ENCODE measurements around the gene CGNL1.

Gene CGNL1

DNA sequence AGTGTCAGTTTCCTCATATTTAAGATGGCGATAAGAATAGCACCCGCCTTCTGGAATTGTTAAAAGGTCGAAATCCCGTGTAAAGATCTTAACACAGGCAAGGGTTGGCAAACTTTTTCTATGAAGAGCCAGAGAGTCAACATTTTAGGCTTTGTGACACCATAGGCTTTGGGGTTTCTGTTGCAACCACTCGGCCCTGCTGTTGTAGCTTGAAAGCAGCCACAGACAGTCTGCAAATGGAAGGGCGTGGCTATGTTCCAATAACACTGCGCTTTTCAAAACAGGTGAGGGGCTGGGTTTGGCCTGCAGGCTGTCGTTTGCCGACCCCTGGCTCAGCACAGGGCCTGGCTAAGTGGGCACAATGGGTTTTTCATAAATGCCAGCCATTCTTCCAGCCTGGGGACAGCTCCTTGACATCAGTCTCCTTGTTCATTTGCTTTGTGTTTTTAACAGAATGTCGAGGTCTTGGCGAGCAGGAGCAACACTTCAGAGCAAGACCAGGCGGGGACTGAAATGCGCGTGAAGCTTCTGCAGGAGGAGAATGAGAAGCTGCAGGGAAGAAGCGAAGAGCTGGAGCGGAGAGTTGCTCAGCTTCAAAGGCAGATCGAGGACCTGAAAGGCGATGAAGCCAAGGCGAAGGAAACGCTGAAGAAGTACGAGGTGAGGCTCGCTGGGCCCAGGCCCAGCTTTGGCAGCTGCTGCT is 140.2 kb downstream of the CGNL1 start:
- Histone ChIP-seq H3K4me1 (ENCODE audit: insufficient read depth, low read length, poor library complexity, severe bottlenecking) (no peaks in the 10 kb centered on the region), H3K9me3 (ENCODE audit: insufficient read depth, low read depth, low read length) (no peaks in the 10 kb centered on the region), H3K36me3 (ENCODE audit: insufficient read depth, low read length) (no peaks in the 10 kb centered on the region), H3K27me3 (ENCODE audit: insufficient read depth, low read length, poor library complexity, severe bottlenecking) (no peaks in the 10 kb centered on the region), H3K4me2 (ENCODE audit: low read depth, low read length, poor library complexity, severe bottlenecking) (no peak overlapping the region), H4K20me1 (ENCODE audit: insufficient read depth, low read length, poor library complexity, severe bottlenecking) (no peaks in the 10 kb centered on the region), H3K9me2 (replicated peaks; ENCODE audit: low read depth, low read length) (no peaks in the 10 kb centered on the region), H3K9ac (ENCODE audit: low read depth, low read length, poor library complexity, severe bottlenecking) (no peak overlapping the region), H3F3A (ENCODE audit: low read depth) (no peaks in the 10 kb centered on the region), H3K4me3 (ENCODE audit: low read length, poor library complexity, severe bottlenecking) (no peak overlapping the region), H3K79me2 (ENCODE audit: insufficient read depth, low read length) (no peaks in the 10 kb centered on the region), H2AFZ (ENCODE audit: low read length) (no peak overlapping the region)
- TF ChIP-seq, protein P1, sequence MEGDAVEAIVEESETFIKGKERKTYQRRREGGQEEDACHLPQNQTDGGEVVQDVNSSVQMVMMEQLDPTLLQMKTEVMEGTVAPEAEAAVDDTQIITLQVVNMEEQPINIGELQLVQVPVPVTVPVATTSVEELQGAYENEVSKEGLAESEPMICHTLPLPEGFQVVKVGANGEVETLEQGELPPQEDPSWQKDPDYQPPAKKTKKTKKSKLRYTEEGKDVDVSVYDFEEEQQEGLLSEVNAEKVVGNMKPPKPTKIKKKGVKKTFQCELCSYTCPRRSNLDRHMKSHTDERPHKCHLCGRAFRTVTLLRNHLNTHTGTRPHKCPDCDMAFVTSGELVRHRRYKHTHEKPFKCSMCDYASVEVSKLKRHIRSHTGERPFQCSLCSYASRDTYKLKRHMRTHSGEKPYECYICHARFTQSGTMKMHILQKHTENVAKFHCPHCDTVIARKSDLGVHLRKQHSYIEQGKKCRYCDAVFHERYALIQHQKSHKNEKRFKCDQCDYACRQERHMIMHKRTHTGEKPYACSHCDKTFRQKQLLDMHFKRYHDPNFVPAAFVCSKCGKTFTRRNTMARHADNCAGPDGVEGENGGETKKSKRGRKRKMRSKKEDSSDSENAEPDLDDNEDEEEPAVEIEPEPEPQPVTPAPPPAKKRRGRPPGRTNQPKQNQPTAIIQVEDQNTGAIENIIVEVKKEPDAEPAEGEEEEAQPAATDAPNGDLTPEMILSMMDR (conservative IDR thresholded peaks at IDR 0.05; ENCODE audit: low read length), result no peak
- TF ChIP-seq EZH2phosphoT487 (IDR thresholded peaks at IDR 0.05; ENCODE audit: borderline replicate concordance), result no peak

DNA sequence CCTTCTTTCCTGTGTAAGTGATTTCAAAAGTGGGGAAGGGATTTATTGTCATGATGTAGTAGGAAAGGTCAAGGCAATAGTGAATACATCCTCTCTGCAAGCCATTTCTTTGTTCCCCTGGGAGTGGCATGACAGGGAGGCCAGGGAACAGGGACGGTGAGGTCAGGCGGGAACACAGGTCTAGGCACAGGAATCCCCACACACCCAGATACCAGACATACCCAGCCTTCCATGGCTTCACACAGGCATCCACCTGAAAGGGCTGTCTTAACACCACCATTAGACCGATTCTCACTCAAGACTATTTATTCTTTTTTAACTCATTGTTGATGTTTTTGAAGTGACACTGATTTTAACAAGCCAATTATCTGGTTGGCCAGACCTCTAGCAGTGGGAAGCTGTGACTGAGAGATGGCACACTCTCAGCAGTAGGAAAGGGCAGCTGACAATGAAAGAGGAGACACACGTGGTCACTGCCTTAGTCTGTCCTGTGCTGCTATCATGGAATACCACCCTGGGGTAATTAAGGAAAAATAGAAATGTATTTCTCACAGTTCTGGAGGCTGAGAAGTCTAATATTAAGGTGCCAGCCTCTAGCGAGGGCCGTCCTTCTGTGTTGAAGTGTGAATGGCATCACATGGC is 140.8 kb downstream of the CGNL1 start:
- TF ChIP-seq, protein P1 (conservative IDR thresholded peaks at IDR 0.05; ENCODE audit: low read length), result no peak
- TF ChIP-seq EZH2phosphoT487 (IDR thresholded peaks at IDR 0.05; ENCODE audit: borderline replicate concordance), result no peak

DNA sequence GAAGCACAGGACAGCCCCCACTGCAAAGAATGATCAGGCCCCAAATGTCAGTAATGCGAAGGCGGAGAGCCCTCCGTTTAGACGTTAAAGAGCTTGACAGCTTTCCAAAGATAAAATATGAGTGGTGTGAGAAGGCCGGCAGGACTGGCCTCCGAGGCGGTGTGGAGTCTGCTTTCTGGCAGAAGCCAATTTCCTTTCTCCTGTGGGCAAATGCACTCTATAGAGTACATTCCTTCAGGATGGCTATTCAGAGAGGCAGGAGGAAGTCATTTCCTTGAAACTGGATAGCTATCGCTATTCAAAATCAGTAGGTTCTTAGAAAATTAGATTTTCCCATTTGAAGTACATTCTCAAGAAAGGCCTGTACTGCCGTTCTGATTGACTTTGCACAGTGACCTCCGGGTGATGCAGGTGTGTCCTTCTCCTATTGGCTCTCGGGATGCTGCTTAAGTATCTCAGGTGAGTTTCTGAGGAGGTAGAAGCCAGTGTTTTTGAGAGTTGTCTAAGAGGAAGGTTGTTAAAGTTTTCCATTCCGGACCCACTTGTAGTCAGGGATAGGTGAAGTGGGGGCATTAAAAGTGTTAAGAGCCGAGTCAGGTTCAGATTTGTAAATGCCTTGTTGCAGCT is 142.6 kb downstream of the CGNL1 start:
- H4K20me1 ChIP-seq (ENCODE audit: insufficient read depth, low read length, poor library complexity, severe bottlenecking), result no peaks in the 10 kb centered on the region
- H3K36me3 ChIP-seq (ENCODE audit: insufficient read depth, low read length), result no peaks in the 10 kb centered on the region
- H3K27me3 ChIP-seq (ENCODE audit: insufficient read depth, low read length, poor library complexity, severe bottlenecking), result no peaks in the 10 kb centered on the region

More for the DNA sequence above, 140.8 kb downstream of the CGNL1 start:
- Histone ChIP-seq H4K20me1 (ENCODE audit: insufficient read depth, low read length, poor library complexity, severe bottlenecking) (no peaks in the 10 kb centered on the region), H3K4me3 (ENCODE audit: low read length, poor library complexity, severe bottlenecking) (no peak overlapping the region), H2AFZ (ENCODE audit: low read length) (no peak overlapping the region), H3K4me1 (ENCODE audit: insufficient read depth, low read length, poor library complexity, severe bottlenecking) (no peaks in the 10 kb centered on the region), H3K79me2 (ENCODE audit: insufficient read depth, low read length) (no peaks in the 10 kb centered on the region), H3K27me3 (ENCODE audit: insufficient read depth, low read length, poor library complexity, severe bottlenecking) (no peaks in the 10 kb centered on the region), H3K9ac (ENCODE audit: low read depth, low read length, poor library complexity, severe bottlenecking) (no peak overlapping the region), H3K4me2 (ENCODE audit: low read depth, low read length, poor library complexity, severe bottlenecking) (no peak overlapping the region), H3K9me3 (ENCODE audit: insufficient read depth, low read depth, low read length) (no peaks in the 10 kb centered on the region), H3F3A (ENCODE audit: low read depth) (no peaks in the 10 kb centered on the region), H3K36me3 (ENCODE audit: insufficient read depth, low read length) (no peaks in the 10 kb centered on the region), H3K9me2 (replicated peaks; ENCODE audit: low read depth, low read length) (no peaks in the 10 kb centered on the region)

More for the DNA sequence above, 142.6 kb downstream of the CGNL1 start:
- Histone ChIP-seq H3F3A (ENCODE audit: low read depth) (no peaks in the 10 kb centered on the region), H3K4me3 (ENCODE audit: low read length, poor library complexity, severe bottlenecking) (no peak overlapping the region), H3K9me3 (ENCODE audit: insufficient read depth, low read depth, low read length) (no peaks in the 10 kb centered on the region), H2AFZ (ENCODE audit: low read length) (no peak overlapping the region), H3K4me1 (ENCODE audit: insufficient read depth, low read length, poor library complexity, severe bottlenecking) (no peaks in the 10 kb centered on the region), H3K4me2 (ENCODE audit: low read depth, low read length, poor library complexity, severe bottlenecking) (no peak overlapping the region), H3K79me2 (ENCODE audit: insufficient read depth, low read length) (no peaks in the 10 kb centered on the region), H3K9ac (ENCODE audit: low read depth, low read length, poor library complexity, severe bottlenecking) (no peak overlapping the region), H3K9me2 (replicated peaks; ENCODE audit: low read depth, low read length) (no peaks in the 10 kb centered on the region)
- no peak for TF ChIP-seq EZH2phosphoT487 (IDR thresholded peaks at IDR 0.05; ENCODE audit: borderline replicate concordance)
- TF ChIP-seq, protein P1 (conservative IDR thresholded peaks at IDR 0.05; ENCODE audit: low read length), result no peak

Measured in Loucy (cell line).